Measurements from ENCODE around the gene HNRNPF.

The HNRNPF gene

DNA sequence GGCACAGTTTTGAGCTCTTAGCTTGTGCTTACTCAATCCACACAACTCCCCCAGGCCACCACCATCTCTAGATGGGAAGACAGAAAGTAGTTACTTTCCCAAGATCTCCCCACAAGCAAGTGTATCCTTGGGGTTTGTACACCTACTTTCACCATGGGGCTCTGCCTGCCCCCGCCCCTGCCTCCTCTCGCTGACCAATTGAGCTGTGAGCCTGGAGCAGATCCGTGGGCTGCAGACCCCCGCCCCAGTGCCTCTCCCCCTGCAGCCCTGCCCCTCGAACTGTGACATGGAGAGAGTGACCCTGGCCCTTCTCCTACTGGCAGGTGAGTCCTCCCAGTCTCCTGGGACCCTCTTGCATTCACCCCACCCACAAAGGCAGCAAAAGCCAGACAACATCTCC is 35.5 kb downstream of the HNRNPF start:
- Histone ChIP-seq H3K36me3 (ENCODE audit: control insufficient read depth, insufficient read depth, low read length) (no peaks in the 10 kb centered on the region), H3K4me1 (ENCODE audit: control insufficient read depth, insufficient read depth, low read length) (peaks cover 30% of the 10 kb centered on the region), H3K27me3 (ENCODE audit: control insufficient read depth, insufficient read depth, low read length) (no peaks in the 10 kb centered on the region), H3K4me3 (ENCODE audit: low read depth, low read length) (no peak overlapping the region), H3K9ac (ENCODE audit: low read length) (no peak overlapping the region), H3K27ac (ENCODE audit: low read depth, low read length) (no peak overlapping the region), H3K9me3 (ENCODE audit: control insufficient read depth, insufficient read depth, low read depth, low read length) (no peaks in the 10 kb centered on the region)

DNA sequence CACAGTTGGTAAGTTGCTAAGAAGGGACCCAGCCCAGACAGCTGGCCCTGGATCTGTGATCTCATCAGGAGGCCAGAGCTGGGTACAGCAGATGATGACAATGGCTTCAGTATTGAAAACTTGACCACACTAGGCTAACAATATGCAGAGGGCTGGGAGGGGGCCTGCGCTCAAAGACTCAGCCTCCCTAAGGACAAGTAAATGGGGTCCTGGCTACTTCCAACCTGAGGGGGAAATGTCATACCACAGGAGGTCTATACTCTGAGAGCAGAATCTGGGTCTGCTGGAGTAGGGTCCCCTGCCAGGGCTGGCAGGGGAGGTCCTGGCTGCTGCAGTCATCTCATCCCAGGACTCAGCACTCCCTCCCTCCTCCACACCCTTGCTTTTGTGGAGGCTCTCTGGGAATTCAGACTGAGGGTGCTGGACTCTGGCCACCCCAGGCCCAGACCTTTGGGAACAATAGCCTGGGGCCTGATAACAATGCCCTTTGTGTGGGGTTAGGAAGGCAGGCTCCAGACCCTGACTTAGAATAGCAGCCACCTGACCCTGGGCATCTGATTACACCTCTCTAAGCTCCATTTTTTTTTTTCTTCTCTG is 36.1 kb downstream of the HNRNPF start:
- H3K4me3 ChIP-seq (ENCODE audit: low read depth, low read length) = no peak overlapping the region

DNA sequence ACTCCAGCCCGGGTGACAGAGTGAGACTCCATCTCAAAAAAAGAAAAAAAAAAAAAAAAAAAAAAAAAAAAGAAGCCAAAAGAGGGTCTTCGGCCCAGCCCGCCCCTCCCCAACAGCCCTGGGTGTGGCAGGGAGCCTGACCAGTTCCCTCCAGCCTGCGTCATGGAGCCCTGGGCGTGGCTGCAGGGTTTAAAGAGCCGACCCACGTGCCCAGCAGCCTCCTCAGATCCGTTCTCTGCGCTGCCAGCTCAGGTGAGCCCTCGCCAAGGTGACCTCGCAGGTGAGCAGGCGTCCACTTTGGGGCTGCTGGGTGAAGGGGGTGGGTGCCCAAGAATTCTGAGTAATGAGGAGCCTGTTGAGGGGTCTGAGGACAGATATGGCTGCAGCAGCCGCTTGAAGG is 37.6 kb downstream of the HNRNPF start, which contains the start of gene FXYD4:
FXYD4 (plus strand) TSS at position 219 of the 400 bp plus-strand sequence. CDS start 2,111 bp downstream, outside the sequence.
- peaks cover 16% of the 10 kb centered on the region; the same call in 1 of the 2 replicates for H3K4me1 ChIP-seq (ENCODE audit: control insufficient read depth, insufficient read depth, low read length)
- no peaks in the 10 kb centered on the region for H3K27me3 ChIP-seq (ENCODE audit: control insufficient read depth, insufficient read depth, low read length)
- H3K9me3 ChIP-seq (ENCODE audit: control insufficient read depth, insufficient read depth, low read depth, low read length) = no peaks in the 10 kb centered on the region

More for the DNA sequence above, 36.1 kb downstream of the HNRNPF start:
- Histone ChIP-seq H3K4me1 (ENCODE audit: control insufficient read depth, insufficient read depth, low read length) (peaks cover 30% of the 10 kb centered on the region), H3K9ac (ENCODE audit: low read length) (no peak overlapping the region), H3K9me3 (ENCODE audit: control insufficient read depth, insufficient read depth, low read depth, low read length) (no peaks in the 10 kb centered on the region), H3K27ac (ENCODE audit: low read depth, low read length) (no peak overlapping the region), H3K36me3 (ENCODE audit: control insufficient read depth, insufficient read depth, low read length) (no peaks in the 10 kb centered on the region), H3K27me3 (ENCODE audit: control insufficient read depth, insufficient read depth, low read length) (no peaks in the 10 kb centered on the region)

DNA sequence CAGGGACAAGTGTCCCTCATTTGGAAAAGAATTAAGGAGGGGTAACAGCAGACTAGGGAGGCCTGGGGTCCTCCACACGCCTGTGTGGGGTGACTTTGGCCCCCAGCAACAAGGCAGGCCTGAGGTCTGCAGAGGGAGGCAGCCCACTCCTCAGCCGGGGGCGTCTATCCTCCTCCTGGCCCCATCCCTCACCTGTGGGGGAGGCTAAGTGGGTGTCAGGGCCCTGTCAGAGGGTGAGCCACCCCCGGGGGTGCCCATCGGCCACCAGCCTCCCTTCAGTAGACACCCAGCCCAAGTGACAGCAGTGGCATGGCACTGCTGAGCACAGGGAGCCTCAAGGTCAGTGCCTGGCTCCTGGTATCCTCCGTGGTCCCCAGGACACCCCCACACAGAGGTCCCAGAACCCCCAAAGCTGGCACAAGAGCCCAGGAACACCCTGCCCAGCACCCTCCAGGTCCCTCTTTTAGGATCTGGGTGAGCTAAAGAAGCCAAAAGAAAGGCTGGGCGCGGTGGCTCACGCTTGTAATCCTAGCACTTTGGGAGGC is 38.2 kb downstream of the HNRNPF start:
- Histone ChIP-seq H3K4me1 (ENCODE audit: control insufficient read depth, insufficient read depth, low read length) (peaks cover 13% of the 10 kb centered on the region; the same call in 1 of the 2 replicates), H3K27me3 (ENCODE audit: control insufficient read depth, insufficient read depth, low read length) (no peaks in the 10 kb centered on the region), H3K27ac (ENCODE audit: low read depth, low read length) (no peak overlapping the region), H3K9me3 (ENCODE audit: control insufficient read depth, insufficient read depth, low read depth, low read length) (no peaks in the 10 kb centered on the region), H3K4me3 (ENCODE audit: low read depth, low read length) (no peak overlapping the region), H3K36me3 (ENCODE audit: control insufficient read depth, insufficient read depth, low read length) (no peaks in the 10 kb centered on the region), H3K9ac (ENCODE audit: low read length) (no peak overlapping the region)

More for the DNA sequence above, 37.6 kb downstream of the HNRNPF start, which contains the start of gene FXYD4:
- Histone ChIP-seq H3K9ac (ENCODE audit: low read length) (no peak within 1 kb of the TSS), H3K36me3 (ENCODE audit: control insufficient read depth, insufficient read depth, low read length) (no peaks in the 10 kb centered on the region), H3K27ac (ENCODE audit: low read depth, low read length) (no peak within 1 kb of the TSS), H3K4me3 (ENCODE audit: low read depth, low read length) (no peak within 1 kb of the TSS)

DNA sequence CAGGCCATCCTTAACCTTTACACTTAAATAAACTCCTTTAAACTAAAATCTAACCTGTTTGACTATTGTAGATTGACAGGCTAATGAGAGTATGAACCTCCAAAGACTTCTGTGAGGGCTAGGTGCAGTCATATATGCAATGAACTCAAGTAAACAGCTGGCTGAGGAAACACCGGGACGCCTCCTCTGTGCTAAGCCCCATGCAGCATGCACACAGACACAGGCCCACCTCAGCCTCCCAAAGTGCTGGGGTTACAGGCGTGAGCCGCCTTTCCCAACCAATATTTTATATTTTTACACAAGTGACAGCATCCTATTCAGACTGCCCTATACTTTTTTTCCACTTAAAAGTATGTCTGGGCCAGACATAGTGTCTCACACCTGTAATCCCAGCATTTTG is 39.1 kb downstream of the HNRNPF start:
- Histone ChIP-seq H3K9ac (ENCODE audit: low read length) (no peak overlapping the region), H3K36me3 (ENCODE audit: control insufficient read depth, insufficient read depth, low read length) (no peaks in the 10 kb centered on the region), H3K4me3 (ENCODE audit: low read depth, low read length) (no peak overlapping the region)

DNA sequence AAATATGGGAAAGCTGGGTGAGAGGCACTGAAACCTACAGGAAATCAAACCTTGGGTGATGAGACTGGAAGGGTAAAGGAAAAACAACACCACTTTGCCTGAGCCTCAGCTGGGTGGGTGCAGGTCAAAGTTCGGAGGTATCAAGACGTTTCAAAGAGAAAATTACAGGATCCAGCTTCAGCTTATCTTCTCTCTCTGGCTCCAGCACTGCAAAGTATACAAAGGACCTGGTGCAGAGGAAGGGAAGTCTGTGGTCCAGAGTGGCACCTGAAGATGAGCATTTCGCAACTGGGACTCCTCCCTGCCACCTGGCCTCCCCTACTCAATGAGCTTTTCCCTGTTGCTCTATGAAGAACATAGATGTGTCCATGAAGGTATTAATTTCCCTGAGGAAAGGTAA is 44.0 kb downstream of the HNRNPF start:
- Histone ChIP-seq H3K36me3 (ENCODE audit: control insufficient read depth, insufficient read depth, low read length) (no peaks in the 10 kb centered on the region), H3K9ac (ENCODE audit: low read length) (no peak overlapping the region), H3K4me3 (ENCODE audit: low read depth, low read length) (no peak overlapping the region), H3K27ac (ENCODE audit: low read depth, low read length) (no peak overlapping the region), H3K27me3 (ENCODE audit: control insufficient read depth, insufficient read depth, low read length) (no peaks in the 10 kb centered on the region), H3K9me3 (ENCODE audit: control insufficient read depth, insufficient read depth, low read depth, low read length) (no peaks in the 10 kb centered on the region), H3K4me1 (ENCODE audit: control insufficient read depth, insufficient read depth, low read length) (peaks cover 7% of the 10 kb centered on the region; the same call in 1 of the 2 replicates)

More for the DNA sequence above, 39.1 kb downstream of the HNRNPF start:
- no peak overlapping the region for H3K27ac ChIP-seq (ENCODE audit: low read depth, low read length)
- no peaks in the 10 kb centered on the region for H3K9me3 ChIP-seq (ENCODE audit: control insufficient read depth, insufficient read depth, low read depth, low read length)
- H3K27me3 ChIP-seq (ENCODE audit: control insufficient read depth, insufficient read depth, low read length) = no peaks in the 10 kb centered on the region
- H3K4me1 ChIP-seq (ENCODE audit: control insufficient read depth, insufficient read depth, low read length) = peaks cover 10% of the 10 kb centered on the region; the same call in 1 of the 2 replicates

DNA sequence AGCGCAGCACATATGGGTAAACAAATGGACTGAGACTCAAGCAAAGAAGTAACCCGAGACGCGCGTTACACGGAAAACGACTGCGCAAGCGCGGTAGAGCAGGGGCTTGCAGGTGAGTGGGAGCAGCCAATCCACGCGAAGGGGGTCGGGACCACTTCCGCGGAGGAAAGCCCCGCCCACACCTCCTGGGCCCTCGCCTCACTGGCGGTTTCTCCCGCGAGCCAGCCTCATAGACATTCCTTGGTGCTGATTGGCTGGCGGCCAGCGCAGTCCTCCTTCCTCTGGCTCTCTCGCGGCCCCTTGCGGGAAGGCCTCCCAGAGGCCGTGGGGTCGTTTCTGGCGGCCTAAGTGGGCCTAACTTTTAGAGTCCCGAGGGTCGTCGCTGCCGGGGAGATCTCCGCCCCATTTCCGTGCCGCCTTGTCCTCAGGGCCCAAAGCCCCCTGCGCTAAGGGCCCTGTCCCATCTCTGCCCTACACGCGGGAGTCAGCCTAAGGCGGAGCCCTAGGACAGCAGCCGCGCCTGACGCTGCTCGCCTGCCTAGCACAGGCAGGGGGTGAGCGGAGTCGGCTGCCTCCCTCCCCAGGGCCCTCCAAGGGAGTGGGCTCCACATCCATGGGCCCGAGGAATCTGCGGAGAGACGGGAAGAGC is 46.7 kb downstream of the HNRNPF start:
- Histone ChIP-seq H3K27ac (ENCODE audit: low read depth, low read length) (peak overlapping the region; percentile 5), H3K4me3 (ENCODE audit: low read depth, low read length) (peak overlapping the region; percentile 73), H3K9ac (ENCODE audit: low read length) (peak overlapping the region; percentile 66)

DNA sequence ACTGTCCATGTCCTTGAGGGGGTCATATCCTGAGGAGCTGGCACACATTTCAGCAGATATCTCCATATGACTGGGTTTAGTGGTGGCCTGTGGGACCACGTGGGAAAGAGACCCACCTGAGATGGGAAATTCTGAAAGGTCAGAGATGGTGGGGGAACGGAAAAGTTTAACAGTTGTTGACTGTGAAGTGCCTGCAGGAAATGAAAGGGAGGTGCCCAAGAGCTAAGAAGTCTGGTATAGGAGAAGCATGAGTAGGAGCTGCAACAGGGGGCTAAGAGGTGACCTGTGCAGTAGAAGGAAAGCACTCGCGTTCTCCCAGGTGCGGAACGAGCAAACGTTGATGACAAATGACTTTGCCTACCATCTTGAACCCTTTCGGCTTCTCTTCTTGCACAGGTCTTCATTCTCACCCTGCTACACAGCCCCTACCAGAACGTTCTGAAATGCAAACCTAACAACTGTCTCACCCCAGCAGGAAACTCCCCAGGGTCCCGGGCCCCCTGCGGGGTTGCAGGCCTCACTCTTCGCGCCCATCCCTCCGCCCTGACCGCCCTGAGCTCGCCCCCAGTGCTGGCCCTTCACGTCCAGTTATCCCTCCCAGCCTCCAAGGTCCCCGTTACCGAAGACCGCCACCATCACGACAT is 47.3 kb downstream of the HNRNPF start:
- peak overlapping the region; percentile 73 for H3K4me3 ChIP-seq (ENCODE audit: low read depth, low read length)
- H3K27ac ChIP-seq (ENCODE audit: low read depth, low read length) = no peak overlapping the region
- no peaks in the 10 kb centered on the region for H3K36me3 ChIP-seq (ENCODE audit: control insufficient read depth, insufficient read depth, low read length)
- H3K9me3 ChIP-seq (ENCODE audit: control insufficient read depth, insufficient read depth, low read depth, low read length) = no peaks in the 10 kb centered on the region
- peak overlapping the region; percentile 28 for H3K9ac ChIP-seq (ENCODE audit: low read length)
- no peaks in the 10 kb centered on the region for H3K27me3 ChIP-seq (ENCODE audit: control insufficient read depth, insufficient read depth, low read length)
- H3K4me1 ChIP-seq (ENCODE audit: control insufficient read depth, insufficient read depth, low read length) = peaks cover 7% of the 10 kb centered on the region; the same call in 1 of the 2 replicates

More for the DNA sequence above, 46.7 kb downstream of the HNRNPF start:
- Histone ChIP-seq H3K27me3 (ENCODE audit: control insufficient read depth, insufficient read depth, low read length) (no peaks in the 10 kb centered on the region), H3K36me3 (ENCODE audit: control insufficient read depth, insufficient read depth, low read length) (no peaks in the 10 kb centered on the region), H3K9me3 (ENCODE audit: control insufficient read depth, insufficient read depth, low read depth, low read length) (no peaks in the 10 kb centered on the region), H3K4me1 (ENCODE audit: control insufficient read depth, insufficient read depth, low read length) (peaks cover 7% of the 10 kb centered on the region; the same call in 1 of the 2 replicates)

DNA sequence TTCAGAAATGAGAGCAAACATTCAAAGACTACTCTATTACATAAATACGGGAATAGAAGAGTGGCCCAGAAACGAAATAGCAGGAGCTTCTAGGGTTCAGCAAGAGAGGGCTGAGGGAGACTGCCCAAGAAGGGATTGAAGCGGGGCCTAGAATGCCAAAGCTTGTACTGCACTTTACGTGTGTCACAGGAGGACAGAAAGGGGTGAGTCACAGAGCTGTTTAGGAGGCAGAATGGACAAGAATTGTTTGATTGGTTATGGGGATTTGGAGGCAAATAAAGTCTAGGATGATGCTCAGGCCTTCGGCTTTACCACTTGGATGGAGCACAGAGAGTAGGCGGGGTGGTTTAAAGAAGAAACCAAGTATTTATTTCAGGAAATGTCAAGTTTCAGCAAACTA is 48.9 kb downstream of the HNRNPF start:
- H3K4me1 ChIP-seq (ENCODE audit: control insufficient read depth, insufficient read depth, low read length) = peaks cover 11% of the 10 kb centered on the region
- no peaks in the 10 kb centered on the region for H3K36me3 ChIP-seq (ENCODE audit: control insufficient read depth, insufficient read depth, low read length)
- H3K9ac ChIP-seq (ENCODE audit: low read length) = no peak overlapping the region
- no peaks in the 10 kb centered on the region for H3K9me3 ChIP-seq (ENCODE audit: control insufficient read depth, insufficient read depth, low read depth, low read length)
- no peaks in the 10 kb centered on the region for H3K27me3 ChIP-seq (ENCODE audit: control insufficient read depth, insufficient read depth, low read length)
- H3K27ac ChIP-seq (ENCODE audit: low read depth, low read length) = no peak overlapping the region
- H3K4me3 ChIP-seq (ENCODE audit: low read depth, low read length) = no peak overlapping the region

DNA sequence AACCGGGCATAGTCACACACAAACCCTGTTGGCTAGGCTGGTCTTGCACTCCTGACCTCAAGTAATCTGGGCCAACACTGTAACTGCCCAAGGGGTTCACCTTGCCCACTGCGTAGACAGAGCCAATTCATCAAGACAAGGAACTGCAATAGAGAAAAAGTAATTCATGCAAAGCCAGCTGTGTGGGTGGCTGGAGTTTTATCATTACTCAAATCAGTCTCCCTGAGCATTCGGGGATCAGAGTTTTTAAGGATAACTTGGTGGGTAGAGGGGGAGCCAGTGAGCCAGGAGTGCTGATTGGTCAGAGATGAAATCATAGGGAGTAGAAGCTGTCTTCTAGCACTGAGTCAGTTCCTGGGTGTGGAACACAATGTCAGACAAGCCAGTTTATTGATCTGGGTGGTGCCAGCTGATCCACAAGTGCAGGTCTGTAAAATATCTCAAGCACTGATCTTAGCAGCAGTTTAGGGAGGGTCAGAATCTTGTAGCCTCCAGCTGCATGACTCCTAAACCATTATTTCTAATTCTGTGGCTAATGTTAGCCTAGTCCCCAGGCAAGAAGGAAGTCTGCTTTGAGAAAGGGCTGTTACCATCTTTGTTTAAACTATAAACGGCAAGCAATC is 53.1 kb downstream of the HNRNPF start:
- H3K4me3 ChIP-seq (ENCODE audit: low read depth, low read length) = no peak overlapping the region
- H3K27me3 ChIP-seq (ENCODE audit: control insufficient read depth, insufficient read depth, low read length) = no peaks in the 10 kb centered on the region
- peaks cover 20% of the 10 kb centered on the region for H3K4me1 ChIP-seq (ENCODE audit: control insufficient read depth, insufficient read depth, low read length)
- no peak overlapping the region for H3K27ac ChIP-seq (ENCODE audit: low read depth, low read length)
- H3K36me3 ChIP-seq (ENCODE audit: control insufficient read depth, insufficient read depth, low read length) = no peaks in the 10 kb centered on the region
- H3K9me3 ChIP-seq (ENCODE audit: control insufficient read depth, insufficient read depth, low read depth, low read length) = no peaks in the 10 kb centered on the region
- no peak overlapping the region for H3K9ac ChIP-seq (ENCODE audit: low read length)
